ENCODE results near the gene CCL23.

DNA sequence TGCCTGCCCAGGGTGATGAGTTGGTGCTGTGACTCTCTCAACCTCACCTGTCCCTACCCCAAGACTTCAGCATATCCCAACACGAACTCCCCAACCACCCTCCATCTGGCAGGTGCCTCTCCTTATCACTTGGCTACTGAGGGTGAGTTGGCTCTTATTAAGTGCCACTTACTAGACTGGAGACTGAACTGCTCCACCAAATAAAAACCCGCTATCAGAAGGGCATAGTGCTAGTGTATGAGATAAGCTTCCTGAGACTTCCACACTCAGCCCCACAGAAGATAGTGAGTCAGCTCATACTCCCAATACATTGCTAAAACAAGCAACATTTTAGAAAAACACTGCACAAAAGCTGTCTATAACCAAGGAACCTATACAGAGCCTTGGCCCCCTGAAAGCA is 30.3 kb upstream of the CCL23 start:
- TF ChIP-seq, protein P1, sequence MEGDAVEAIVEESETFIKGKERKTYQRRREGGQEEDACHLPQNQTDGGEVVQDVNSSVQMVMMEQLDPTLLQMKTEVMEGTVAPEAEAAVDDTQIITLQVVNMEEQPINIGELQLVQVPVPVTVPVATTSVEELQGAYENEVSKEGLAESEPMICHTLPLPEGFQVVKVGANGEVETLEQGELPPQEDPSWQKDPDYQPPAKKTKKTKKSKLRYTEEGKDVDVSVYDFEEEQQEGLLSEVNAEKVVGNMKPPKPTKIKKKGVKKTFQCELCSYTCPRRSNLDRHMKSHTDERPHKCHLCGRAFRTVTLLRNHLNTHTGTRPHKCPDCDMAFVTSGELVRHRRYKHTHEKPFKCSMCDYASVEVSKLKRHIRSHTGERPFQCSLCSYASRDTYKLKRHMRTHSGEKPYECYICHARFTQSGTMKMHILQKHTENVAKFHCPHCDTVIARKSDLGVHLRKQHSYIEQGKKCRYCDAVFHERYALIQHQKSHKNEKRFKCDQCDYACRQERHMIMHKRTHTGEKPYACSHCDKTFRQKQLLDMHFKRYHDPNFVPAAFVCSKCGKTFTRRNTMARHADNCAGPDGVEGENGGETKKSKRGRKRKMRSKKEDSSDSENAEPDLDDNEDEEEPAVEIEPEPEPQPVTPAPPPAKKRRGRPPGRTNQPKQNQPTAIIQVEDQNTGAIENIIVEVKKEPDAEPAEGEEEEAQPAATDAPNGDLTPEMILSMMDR (IDR thresholded peaks at IDR 0.05): no peak
- TF ChIP-seq POLR2AphosphoS5 (IDR thresholded peaks at IDR 0.05): no peak
- TF ChIP-seq EP300 (IDR thresholded peaks at IDR 0.05): no peak

All from stomach (tissue), 4 donors.